GM23248 (cell line): Measurements from ENCODE around the gene GSAP. TPM values are rescaled to one million over a fixed set of nuclear protein-coding genes. Genes with fewer than 3 reads are reported as not detected.
"Not testable (repeated sequence)": the region's sequence is repeated elsewhere in the genome, so short reads cannot be mapped to it uniquely, and the experiment has no call there.

Experiments used
- DNase-seq: peaks from one replicate; pipeline ENCODE4 v3.0.0-alpha.2; 2015
- H2AFZ ChIP-seq: fragments of 200-600 bp; sonication (generic); 2 replicates; pipeline ENCODE4 v1.6.1; 2016; ENCODE audit warnings: antibody characterized with exemption
- H3F3A ChIP-seq: fragments of 200-600 bp; sonication (generic); 2 replicates; pipeline ENCODE4 v1.6.1; 2016; ENCODE audit warnings: mild to moderate bottlenecking, antibody characterized with exemption, mixed run types; ENCODE audit not compliant: insufficient read depth
- H3K27ac ChIP-seq: fragments of 200-600 bp; sonication (generic); 2 replicates; pipeline ENCODE4 v1.5.1; 2016; ENCODE audit warnings: mild to moderate bottlenecking
- H3K27me3 ChIP-seq: fragments of 200-600 bp; sonication (generic); replicated peaks from 2 replicates; pipeline ENCODE4 v1.6.1; 2016; ENCODE audit warnings: mild to moderate bottlenecking; ENCODE audit not compliant: insufficient read depth
- H3K36me3 ChIP-seq: fragments of 200-600 bp; sonication (generic); 2 replicates; pipeline ENCODE4 v1.6.1; 2016; ENCODE audit warnings: low read depth, mild to moderate bottlenecking
- H3K4me1 ChIP-seq: fragments of 200-600 bp; sonication (generic); 2 replicates; pipeline ENCODE4 v1.6.1; 2016; ENCODE audit warnings: mild to moderate bottlenecking; ENCODE audit not compliant: insufficient read depth
- H3K4me2 ChIP-seq: fragments of 200-600 bp; sonication (generic); one replicate; pipeline ENCODE4 v1.6.1; 2016; ENCODE audit warnings: mild to moderate bottlenecking; ENCODE audit not compliant: unreplicated experiment
- H3K4me3 ChIP-seq: fragments of 200-600 bp; sonication (generic); 2 replicates; pipeline ENCODE4 v1.5.1; 2016; ENCODE audit warnings: mild to moderate bottlenecking
- H3K79me2 ChIP-seq: fragments of 200-600 bp; sonication (generic); 2 replicates; pipeline ENCODE4 v1.6.1; 2016; ENCODE audit warnings: mild to moderate bottlenecking; ENCODE audit not compliant: insufficient read depth
- H3K9ac ChIP-seq: fragments of 200-600 bp; sonication (generic); 2 replicates; pipeline ENCODE4 v1.6.1; 2016; ENCODE audit warnings: mild to moderate bottlenecking
- H3K9me2 ChIP-seq: fragments of 200-600 bp; sonication (generic); 2 replicates; pipeline ENCODE4 v1.6.1; 2016; ENCODE audit warnings: mixed run types, mild to moderate bottlenecking, moderate library complexity; ENCODE audit not compliant: insufficient read depth
- H3K9me3 ChIP-seq: fragments of 200-600 bp; sonication (generic); one replicate; pipeline ENCODE4 v1.6.1; 2017; ENCODE audit warnings: low read depth
- H4K20me1 ChIP-seq: fragments of 200-600 bp; sonication (generic); 2 replicates; pipeline ENCODE4 v1.6.0; 2016; ENCODE audit not compliant: insufficient read depth
- EZH2 ChIP-seq: fragments of 200-600 bp; sonication (generic); IDR thresholded peaks from 2 replicates; pipeline ENCODE4 v1.6.1; 2018; ENCODE audit warnings: antibody characterized with exemption, mild to moderate bottlenecking; ENCODE audit not compliant: insufficient read depth, poor library complexity, severe bottlenecking
- EZH2phosphoT487 ChIP-seq: fragments of 200-600 bp; sonication (generic); IDR thresholded peaks from 2 replicates; pipeline ENCODE4 v1.6.1; 2018; ENCODE audit warnings: antibody characterized with exemption, moderate library complexity, mild to moderate bottlenecking, low read depth; ENCODE audit not compliant: insufficient read depth
- WGBS, 2 experiments: methylation state at CpG; one replicate each; pipeline ENCODE4 v1.1.6; 2015 to 2017; ENCODE audit warnings: low lambda C conversion rate in 2 of 2, low coverage in 1 of 2; ENCODE audit errors: missing lambda C conversion rate in 2 of 2; 5-methylcytosine and 5-hydroxymethylcytosine counted together
- in situ Hi-C: fragments of 300-500 bp; cut with MboI; formaldehyde crosslinking; loops from 2 replicates; pipeline ENCODE4 v1.15.0; 2020
- polyA plus RNA-seq: library from polyadenylated mRNA; unstranded; fragments of >200 nt; fragmentation: Nextera tagmentation; extraction: Ambion mirVana; gene quantifications from 2 replicates; pipeline ENCODE4 v1.2.1, GENCODE V29; 2016
- total RNA-seq: library from RNA; depleted of rRNA; stranded (reverse); fragments of >200 nt; shearing (Covaris generic); gene quantifications from 2 replicates; pipeline ENCODE4 v1.2.3, GENCODE V29; 2014; rRNA removed

GSAP gene
- total RNA-seq: 4.3 and 5.2 TPM in 2 replicates
- 4.1 and 4.2 TPM in 2 replicates for polyA plus RNA-seq

DNA sequence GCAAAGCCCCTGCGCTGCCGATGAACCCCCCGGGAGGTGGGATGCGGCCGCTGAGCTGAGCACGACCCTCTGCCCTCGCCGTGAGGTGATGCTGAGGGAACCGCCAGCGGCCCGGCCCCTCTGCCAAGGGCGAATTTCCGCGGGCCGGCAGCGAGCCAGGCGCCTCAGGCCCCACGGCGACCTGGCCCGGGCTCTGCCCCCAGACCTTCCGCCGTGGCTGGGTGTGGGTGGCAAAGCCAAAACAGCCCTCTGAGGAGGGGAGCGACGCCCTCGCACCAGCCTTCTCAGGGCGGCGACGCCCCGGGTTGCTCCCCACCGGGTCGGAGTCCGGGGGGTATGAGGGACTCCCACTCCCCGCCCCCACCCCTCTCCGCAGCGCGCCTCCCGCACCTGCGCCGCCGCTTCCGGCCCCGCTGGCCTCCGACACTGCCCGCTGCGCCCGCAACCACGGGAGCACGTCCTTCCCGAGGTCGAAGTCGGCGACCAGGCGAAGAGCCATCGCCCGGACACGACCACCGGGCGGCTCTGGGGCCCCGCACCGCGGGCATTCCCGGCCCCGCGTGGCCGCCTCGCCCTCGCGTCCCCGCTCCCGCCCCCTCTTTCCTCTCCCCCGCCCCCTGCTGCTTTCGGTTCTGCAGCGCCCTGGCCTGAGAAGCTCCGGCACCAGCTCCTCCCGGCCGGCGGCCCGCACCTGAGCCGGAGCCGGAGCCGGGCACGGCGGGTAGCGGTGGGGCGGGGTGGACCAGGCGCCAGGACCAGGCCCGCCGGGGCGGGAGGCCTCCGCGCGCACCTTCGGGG lies at the start of gene GSAP:
Gene GSAP (minus strand): TSS at position 527 of the 798 bp plus-strand sequence. CDS start 28 bp downstream, at position 499.
- H3F3A ChIP-seq: peaks cover 17% of the 10 kb centered on the region
- H3K27ac ChIP-seq: no peak within 1 kb of the TSS
- peaks cover 12% of the 10 kb centered on the region; the same call in 1 of the 2 replicates for H3K4me1 ChIP-seq
- H3K79me2 ChIP-seq: no peaks in the 10 kb centered on the region
- no peaks in the 10 kb centered on the region for H3K36me3 ChIP-seq
- TF ChIP-seq EZH2: no peak
- TF ChIP-seq EZH2phosphoT487: no peak
- no peaks in the 10 kb centered on the region for H4K20me1 ChIP-seq
- no peaks in the 10 kb centered on the region for H3K9me2 ChIP-seq
- H3K4me3 ChIP-seq: peak within 1 kb of the TSS; percentile 73
- peak within 1 kb of the TSS; percentile 66 for H3K4me2 ChIP-seq
- H3K9me3 ChIP-seq: no peaks in the 10 kb centered on the region
- H2AFZ ChIP-seq: peak within 1 kb of the TSS; percentile 78
- H3K9ac ChIP-seq: peak within 1 kb of the TSS; percentile 74
- in situ Hi-C loops: no loop called here
- H3K27me3 ChIP-seq: no peaks in the 10 kb centered on the region
- WGBS, 2 experiments: 1% methylated on average over 40 to 89 of the region's 93 CpGs
- peak; percentile 70 for DNase-seq

GRCh38 chr7:77465256-77465655 lies 49.1 kb upstream of the GSAP start:
- in situ Hi-C loops: no loop called here
- Histone ChIP-seq H3K9me2 (no peaks in the 10 kb centered on the region), H4K20me1 (no peaks in the 10 kb centered on the region), H3K9me3 (no peaks in the 10 kb centered on the region), H3K4me3 (no peak overlapping the region), H3K9ac (no peak overlapping the region), H2AFZ (no peak overlapping the region), H3K27me3 (no peaks in the 10 kb centered on the region), H3K79me2 (no peaks in the 10 kb centered on the region), H3K27ac (no peak overlapping the region), H3K36me3 (no peaks in the 10 kb centered on the region), H3F3A (peaks cover 12% of the 10 kb centered on the region), H3K4me2 (no peak overlapping the region), H3K4me1 (peaks cover 10% of the 10 kb centered on the region)
- no peak for TF ChIP-seq EZH2
- TF ChIP-seq EZH2phosphoT487: no peak
- 100% methylated on average over 1 of the region's 1 CpG for WGBS, 2 experiments
- peak; percentile 20 for DNase-seq

DNA sequence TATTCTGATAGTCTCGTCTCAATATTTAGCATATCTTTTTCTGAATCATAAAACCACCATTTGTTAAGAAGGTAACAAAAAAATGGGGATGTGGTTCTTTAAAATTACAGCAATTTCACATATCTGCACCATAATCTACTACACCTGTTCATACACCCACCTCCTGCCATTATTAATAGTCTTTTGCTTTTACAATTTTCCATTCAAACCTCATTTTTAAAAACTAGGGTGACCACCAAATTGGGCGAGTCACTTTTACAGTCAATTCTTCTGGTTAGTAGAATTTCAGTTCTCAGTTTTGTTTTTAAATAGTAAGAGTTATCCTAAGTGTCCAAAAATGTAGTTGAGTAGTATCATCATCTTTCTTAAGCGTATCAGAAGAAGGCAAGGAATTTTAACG lies 48.4 kb upstream of the GSAP start:
- DNase-seq: no peak
- no peak overlapping the region for H3K4me2 ChIP-seq
- WGBS, 2 experiments: 91 to 94% methylated on average over 4 of the region's 4 CpGs

GRCh38 chr7:77463632-77464031 lies 47.5 kb upstream of the GSAP start:
- H3K9me3 ChIP-seq, H3K79me2 ChIP-seq, H3K9me2 ChIP-seq, H3K9ac ChIP-seq, in situ Hi-C loops, H4K20me1 ChIP-seq, H3K36me3 ChIP-seq, H3K27me3 ChIP-seq, H2AFZ ChIP-seq, H3K4me3 ChIP-seq: not testable (repeated sequence)
- peaks cover 10% of the 10 kb centered on the region for H3K4me1 ChIP-seq
- H3F3A ChIP-seq: peaks cover 16% of the 10 kb centered on the region
- peak overlapping the region; percentile 72 for H3K27ac ChIP-seq
- H3K4me2 ChIP-seq: peak overlapping the region; percentile 4
- DNase-seq: peak; percentile 93
- 15 to 19% methylated on average over 6 of the region's 6 CpGs for WGBS, 2 experiments

More for the DNA sequence above, 48.4 kb upstream of the GSAP start:
- in situ Hi-C loops: no loop called here
- no peaks in the 10 kb centered on the region for H3K27me3 ChIP-seq
- no peak overlapping the region for H3K9ac ChIP-seq
- no peaks in the 10 kb centered on the region for H3K9me2 ChIP-seq
- H4K20me1 ChIP-seq: no peaks in the 10 kb centered on the region
- H3K27ac ChIP-seq: no peak overlapping the region
- H2AFZ ChIP-seq: no peak overlapping the region
- no peaks in the 10 kb centered on the region for H3K36me3 ChIP-seq
- no peaks in the 10 kb centered on the region for H3K79me2 ChIP-seq
- peaks cover 10% of the 10 kb centered on the region for H3K4me1 ChIP-seq
- H3F3A ChIP-seq: peaks cover 12% of the 10 kb centered on the region
- no peak for TF ChIP-seq EZH2phosphoT487
- no peak for TF ChIP-seq EZH2
- H3K4me3 ChIP-seq: no peak overlapping the region
- H3K9me3 ChIP-seq: no peaks in the 10 kb centered on the region
